Measurements from ENCODE around the gene TMEM219.

- TF ChIP-seq, protein P1, sequence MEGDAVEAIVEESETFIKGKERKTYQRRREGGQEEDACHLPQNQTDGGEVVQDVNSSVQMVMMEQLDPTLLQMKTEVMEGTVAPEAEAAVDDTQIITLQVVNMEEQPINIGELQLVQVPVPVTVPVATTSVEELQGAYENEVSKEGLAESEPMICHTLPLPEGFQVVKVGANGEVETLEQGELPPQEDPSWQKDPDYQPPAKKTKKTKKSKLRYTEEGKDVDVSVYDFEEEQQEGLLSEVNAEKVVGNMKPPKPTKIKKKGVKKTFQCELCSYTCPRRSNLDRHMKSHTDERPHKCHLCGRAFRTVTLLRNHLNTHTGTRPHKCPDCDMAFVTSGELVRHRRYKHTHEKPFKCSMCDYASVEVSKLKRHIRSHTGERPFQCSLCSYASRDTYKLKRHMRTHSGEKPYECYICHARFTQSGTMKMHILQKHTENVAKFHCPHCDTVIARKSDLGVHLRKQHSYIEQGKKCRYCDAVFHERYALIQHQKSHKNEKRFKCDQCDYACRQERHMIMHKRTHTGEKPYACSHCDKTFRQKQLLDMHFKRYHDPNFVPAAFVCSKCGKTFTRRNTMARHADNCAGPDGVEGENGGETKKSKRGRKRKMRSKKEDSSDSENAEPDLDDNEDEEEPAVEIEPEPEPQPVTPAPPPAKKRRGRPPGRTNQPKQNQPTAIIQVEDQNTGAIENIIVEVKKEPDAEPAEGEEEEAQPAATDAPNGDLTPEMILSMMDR (IDR thresholded peaks at IDR 0.05): no peak
- TF ChIP-seq POLR2A (IDR thresholded peaks at IDR 0.05) (no peak), POLR2AphosphoS5 (IDR thresholded peaks at IDR 0.05) (no peak)
Observed at GRCh38 chr16:29978564-29979270, 16.8 kb downstream of the TMEM219 start.
